Panc1 (cell line): ENCODE data around the gene ELAVL1. TPM values are rescaled to one million over a fixed set of nuclear protein-coding genes. Genes with fewer than 3 reads are reported as not detected.
"Not testable (repeated sequence)": the region's sequence is repeated elsewhere in the genome, so short reads cannot be mapped to it uniquely, and the experiment has no call there.

Experiments
- ATAC-seq: fragments of 200-7000 bp; cut with Tn5 transposase; 2 replicates; pipeline ENCODE4 v1.9.1; 2020; ENCODE audit warnings: mild to moderate bottlenecking, moderate library complexity
- BruUV-seq: library from RNA; stranded (reverse); fragments of 400-500 nt; replicated peaks from 2 replicates; lab custom pipeline; 2021; lab: Mats Ljungman, UMichigan
- CTCF ChIA-PET: fragments of 300-600 bp; sonication (Branson Sonifier 250); formaldehyde crosslinking; loops from one replicate; lab custom pipeline; 2022; ENCODE audit warnings: antibody characterized with exemption; lab: Charles Lee
- POLR2A ChIA-PET: fragments of 300-600 bp; sonication (Branson Sonifier 250); formaldehyde crosslinking; loops from one replicate; lab custom pipeline; 2022; ENCODE audit warnings: antibody characterized with exemption; lab: Charles Lee
- DNase-seq: peaks from one replicate; pipeline ENCODE4 v3.0.0-alpha.2; 2010; ENCODE audit warnings: low read depth, low spot score
- H3K27ac ChIP-seq: 2 replicates; pipeline ENCODE4 v1.5.1; 2011; ENCODE audit warnings: mild to moderate bottlenecking, low read length, inconsistent platforms
- H3K27me3 ChIP-seq: fragments of 200-500 bp; sonication (Bioruptor generic); 2 replicates; pipeline ENCODE4 v1.6.0; 2014; ENCODE audit warnings: low read length, inconsistent platforms; ENCODE audit not compliant: control insufficient read depth, insufficient read depth
- H3K36me3 ChIP-seq: fragments of 200-500 bp; sonication (Bioruptor generic); 2 replicates; pipeline ENCODE4 v1.5.1; 2014; ENCODE audit warnings: inconsistent platforms, mild to moderate bottlenecking, low read length, moderate library complexity; ENCODE audit not compliant: control insufficient read depth, insufficient read depth
- H3K4me1 ChIP-seq: 2 replicates; pipeline ENCODE4 v1.5.1; 2011; ENCODE audit warnings: inconsistent platforms, mild to moderate bottlenecking, low read length, moderate library complexity; ENCODE audit not compliant: control insufficient read depth, insufficient read depth
- H3K4me3 ChIP-seq, 2 experiments: 2 replicates each; pipeline ENCODE4 v1.5.1; 2011 to 2012; ENCODE audit warnings: low read depth in 2 of 2, low read length in 2 of 2, mild to moderate bottlenecking in 2 of 2, inconsistent platforms in 1 of 2, moderate library complexity in 1 of 2
- H3K9me3 ChIP-seq: fragments of 200-500 bp; sonication (Bioruptor generic); 2 replicates; pipeline ENCODE4 v1.5.1; 2014; ENCODE audit warnings: low read depth, mild to moderate bottlenecking, inconsistent platforms, low read length, moderate library complexity; ENCODE audit not compliant: control insufficient read depth, insufficient read depth
- CTCF ChIP-seq: fragments of 450-650 bp; IDR thresholded peaks from 2 replicates; pipeline ENCODE4 v1.5.1; 2017; ENCODE audit warnings: mild to moderate bottlenecking
- POLR2AphosphoS5 ChIP-seq: IDR thresholded peaks from 2 replicates; pipeline ENCODE4 v1.6.1; 2012; ENCODE audit warnings: mild to moderate bottlenecking, low read depth, low read length, moderate library complexity
- REST ChIP-seq, 2 experiments: IDR thresholded peaks; 2 replicates each; pipeline ENCODE4 v1.6.1; 2011 to 2012; ENCODE audit warnings: low read depth in 2 of 2, control low read depth in 1 of 2, low read length in 1 of 2, mild to moderate bottlenecking in 1 of 2, moderate library complexity in 1 of 2; ENCODE audit not compliant: insufficient read depth in 1 of 2
- SIN3A ChIP-seq: IDR thresholded peaks from 2 replicates; pipeline ENCODE4 v1.6.1; 2012; ENCODE audit warnings: low read depth, mild to moderate bottlenecking, low read length, moderate library complexity, borderline replicate concordance; ENCODE audit not compliant: insufficient read depth
- TCF7L2 ChIP-seq: IDR thresholded peaks from 2 replicates; pipeline ENCODE4 v1.6.1; 2011; ENCODE audit warnings: mild to moderate bottlenecking, low read depth, low read length, inconsistent platforms
- in situ Hi-C: cut with HindIII; loops from 2 replicates; pipeline ENCODE4 v1.10.0; 2016; ENCODE audit warnings: low sequenced_read_pairs, low pct_unique_long_range_greater_than_20kb
- intact Hi-C: fragments of 100-400 bp; cut with micrococcal nuclease; formaldehyde crosslinking; loops from one replicate; pipeline ENCODE4 v1.10.0; 2022; ENCODE audit not compliant: unreplicated experiment
- total RNA-seq: library from RNA; stranded (reverse); gene quantifications from one replicate; pipeline ENCODE4 v1.2.1, GENCODE V29; 2021; ENCODE audit not compliant: unreplicated experiment

Gene ELAVL1
- total RNA-seq, 1 experiment from 2014 or later, result 123 TPM

- H3K27ac ChIP-seq, result peak overlapping the region; percentile 23; the same call in 1 of the 2 replicates
- not testable (repeated sequence) for DNase-seq
Observed at GRCh38 chr19:7930030-7930429, 75.4 kb downstream of the ELAVL1 start.

GRCh38 chr19:7928741-7929701, 76.4 kb downstream of the ELAVL1 start:
- Histone ChIP-seq H3K4me1 (peaks cover 45% of the 10 kb centered on the region), H3K27me3 (no peaks in the 10 kb centered on the region), H3K9me3 (no peaks in the 10 kb centered on the region), H3K4me3 (no peak overlapping the region), H3K27ac (peak overlapping the region; percentile 82), H3K36me3 (no peaks in the 10 kb centered on the region; the same call in 1 of the 2 replicates)
- TSS peak; percentile 71 for BruUV-seq
- peak; percentile 13; the same call in 1 of the 2 replicates for ATAC-seq
- intact Hi-C loops (no loop called here), in situ Hi-C loops (no loop called here)
- ChIA-PET CTCF (interaction anchor here (0.5 to 0.9 kb wide), 5 partner anchors 9 to 252 kb away, joined by 3 to 13 read pairs (median 7); partner anchors contain the start of gene SNAPC2), POLR2A (interaction anchor here (0.6 to 0.7 kb wide), 2 partner anchors 15 to 59 kb away, joined by 3 to 11 read pairs; partner anchors contain the start of gene TIMM44)
- DNase-seq, result no peak
- TF ChIP-seq POLR2AphosphoS5, result peak; percentile 37; the same call in 1 of the 2 replicates
- TF ChIP-seq REST (IDR thresholded peaks at IDR 0.05; ENCODE audit: insufficient read depth in 1 of 2, low read depth in 2 of 2, low read length in 1 of 2), result no peak
- peak; percentile 62 for TF ChIP-seq CTCF

More at GRCh38 chr19:7930030-7930429, 75.4 kb downstream of the ELAVL1 start:
- H3K4me3 ChIP-seq, in situ Hi-C loops, H3K36me3 ChIP-seq, H3K27me3 ChIP-seq, intact Hi-C loops, BruUV-seq, ATAC-seq, H3K9me3 ChIP-seq: not testable (repeated sequence)
- peaks cover 44% of the 10 kb centered on the region for H3K4me1 ChIP-seq
- ChIA-PET CTCF (interaction anchor here (0.7 kb wide), 1 partner anchor 47 kb away, joined by 3 read pairs; no protein-coding TSS in a partner anchor), POLR2A (interaction anchor here (1.2 kb wide), 1 partner anchor 14 kb away, joined by 3 read pairs; the partner anchor contains the start of gene TIMM44)

GRCh38 chr19:7928334-7928706, 77.1 kb downstream of the ELAVL1 start:
- intact Hi-C loops (no loop called here), in situ Hi-C loops (no loop called here)
- Histone ChIP-seq H3K4me3 (no peak overlapping the region), H3K9me3 (no peaks in the 10 kb centered on the region), H3K4me1 (peaks cover 52% of the 10 kb centered on the region), H3K27ac (peak overlapping the region; percentile 82), H3K27me3 (no peaks in the 10 kb centered on the region), H3K36me3 (no peaks in the 10 kb centered on the region; the same call in 1 of the 2 replicates)
- TF ChIP-seq SIN3A, result no peak
- TF ChIP-seq TCF7L2, result peak; percentile 74
- TF ChIP-seq CTCF, result no peak
- no peak for DNase-seq
- ChIA-PET CTCF (interaction anchor here (0.7 kb wide), 1 partner anchor 339 kb away, joined by 3 read pairs; no protein-coding TSS in a partner anchor), POLR2A (no interaction called here)
- BruUV-seq, result no TSS peak
- ATAC-seq, result no peak
